DOHH2 (cell line): ENCODE results near the gene TTLL13.

Source experiments
- EZH2phosphoT487 ChIP-seq: fragments of 200-600 bp; sonication (generic); IDR thresholded peaks from 2 replicates; pipeline ENCODE4 v1.6.1; 2017; ENCODE audit warnings: borderline replicate concordance, mild to moderate bottlenecking, antibody characterized with exemption, low read length, moderate library complexity, mixed read lengths
- TF ChIP-seq, protein P1 (sequence below): fragments of 200-600 bp; sonication (generic); IDR thresholded peaks from one replicate; pipeline ENCODE4 v1.5.1; 2014; ENCODE audit warnings: antibody characterized with exemption, mild to moderate bottlenecking, low read depth, low read length; ENCODE audit not compliant: poor library complexity, severe bottlenecking

DNA sequence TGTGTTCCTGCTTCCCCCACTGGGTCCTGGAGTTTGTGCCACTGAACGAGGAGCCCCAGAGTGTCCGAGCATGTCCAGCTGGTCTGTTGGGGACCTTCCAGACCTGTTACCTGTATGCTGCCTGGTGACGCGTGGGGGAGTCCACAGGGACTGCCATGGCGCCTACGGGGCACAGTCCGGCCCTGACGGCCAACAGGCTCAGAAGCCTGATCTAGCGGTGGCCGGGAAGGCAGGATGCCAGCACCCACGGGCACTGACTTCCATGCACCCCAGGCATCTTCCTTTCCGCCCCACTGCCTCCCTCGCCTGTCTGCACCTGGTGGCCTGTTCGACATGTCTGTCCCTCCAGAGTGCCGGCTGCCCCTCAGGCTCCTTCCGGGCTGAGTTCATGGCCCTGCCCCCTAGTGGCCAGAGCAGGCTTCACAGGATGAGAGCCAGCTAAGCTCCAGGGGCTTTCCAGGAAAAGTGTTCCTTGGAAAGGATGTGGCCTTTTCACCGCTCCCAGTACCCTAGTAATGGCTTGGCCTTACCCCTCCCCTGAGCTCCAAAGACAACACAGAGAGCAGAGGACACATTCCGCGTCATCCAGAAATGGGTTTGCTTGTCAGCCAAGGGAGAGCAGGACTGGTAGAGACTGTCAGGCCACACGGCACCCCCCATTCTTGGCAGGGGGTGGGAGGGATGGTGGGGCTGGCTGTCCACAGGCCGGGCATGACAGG, 51.8 kb downstream of the TTLL13 start:
- TF ChIP-seq, protein P1, sequence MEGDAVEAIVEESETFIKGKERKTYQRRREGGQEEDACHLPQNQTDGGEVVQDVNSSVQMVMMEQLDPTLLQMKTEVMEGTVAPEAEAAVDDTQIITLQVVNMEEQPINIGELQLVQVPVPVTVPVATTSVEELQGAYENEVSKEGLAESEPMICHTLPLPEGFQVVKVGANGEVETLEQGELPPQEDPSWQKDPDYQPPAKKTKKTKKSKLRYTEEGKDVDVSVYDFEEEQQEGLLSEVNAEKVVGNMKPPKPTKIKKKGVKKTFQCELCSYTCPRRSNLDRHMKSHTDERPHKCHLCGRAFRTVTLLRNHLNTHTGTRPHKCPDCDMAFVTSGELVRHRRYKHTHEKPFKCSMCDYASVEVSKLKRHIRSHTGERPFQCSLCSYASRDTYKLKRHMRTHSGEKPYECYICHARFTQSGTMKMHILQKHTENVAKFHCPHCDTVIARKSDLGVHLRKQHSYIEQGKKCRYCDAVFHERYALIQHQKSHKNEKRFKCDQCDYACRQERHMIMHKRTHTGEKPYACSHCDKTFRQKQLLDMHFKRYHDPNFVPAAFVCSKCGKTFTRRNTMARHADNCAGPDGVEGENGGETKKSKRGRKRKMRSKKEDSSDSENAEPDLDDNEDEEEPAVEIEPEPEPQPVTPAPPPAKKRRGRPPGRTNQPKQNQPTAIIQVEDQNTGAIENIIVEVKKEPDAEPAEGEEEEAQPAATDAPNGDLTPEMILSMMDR: peak; percentile 99
- no peak for TF ChIP-seq EZH2phosphoT487
